Keratinocyte (primary cell): ENCODE results near the gene MYCBPAP.

Experiments used
- CTCF ChIP-seq, 3 experiments: IDR thresholded peaks in 1 of 3; conservative IDR thresholded peaks in 1 of 3; optimal IDR thresholded peaks in 1 of 3; 2 replicates in 2 of 3; 3 replicates in 1 of 3; pipeline versions ENCODE3 to v1.5.1; 2011; ENCODE audit warnings: low read length in 3 of 3, mild to moderate bottlenecking in 3 of 3, moderate library complexity in 2 of 3, control low read depth in 1 of 3, inconsistent platforms in 1 of 3; ENCODE audit not compliant: insufficient read depth in 2 of 3; ENCODE audit errors: extremely low read depth in 1 of 3
- EZH2 ChIP-seq: IDR thresholded peaks from one replicate; pipeline ENCODE4 v1.6.1; 2012; ENCODE audit warnings: inconsistent platforms, mild to moderate bottlenecking, low read length, moderate library complexity

- TF ChIP-seq CTCF (optimal IDR thresholded peaks at IDR 0.05 in 1 of 3, IDR thresholded peaks at IDR 0.05 in 1 of 3, conservative IDR thresholded peaks at IDR 0.05 in 1 of 3; ENCODE audit: extremely low read depth in 1 of 3, insufficient read depth in 2 of 3, low read length in 3 of 3) (no peak), EZH2 (no peak)
These were observed 26.6 kb upstream of the MYCBPAP start for GRCh38 chr17:50481648-50482047.
